Brain microvascular endothelial cell (primary cell): ENCODE results near the gene AMOTL2.

Experiments used
- DNase-seq: peaks from one replicate; pipeline ENCODE4 v3.0.0-alpha.2; 2020
- H3K27ac ChIP-seq: fragments of 250-450 bp; sonication (Bioruptor Pico); 2 replicates; pipeline ENCODE4 v1.5.1; 2020; ENCODE audit warnings: mild to moderate bottlenecking, moderate library complexity
- H3K27me3 ChIP-seq: fragments of 250-450 bp; sonication (Bioruptor Pico); replicated peaks from 2 replicates; pipeline ENCODE4 v1.5.1; 2020; ENCODE audit warnings: mild to moderate bottlenecking
- H3K36me3 ChIP-seq: fragments of 250-450 bp; sonication (Bioruptor Pico); replicated peaks from 2 replicates; pipeline ENCODE4 v1.5.1; 2020; ENCODE audit warnings: mild to moderate bottlenecking
- H3K4me3 ChIP-seq: 2 replicates; pipeline ENCODE4 v1.5.1; 2011; ENCODE audit warnings: low read depth, mild to moderate bottlenecking, control low read depth, low read length, moderate library complexity
- CTCF ChIP-seq: IDR thresholded peaks from 2 replicates; pipeline ENCODE4 v1.5.1; 2011; ENCODE audit warnings: low read depth, mild to moderate bottlenecking, moderate library complexity, low read length, control low read depth, inconsistent platforms; ENCODE audit errors: missing control alignments
- in situ Hi-C: cut with HindIII; loops from 2 replicates; pipeline ENCODE4 v1.10.0; 2017; ENCODE audit warnings: low sequenced_read_pairs, low pct_ligation_motif_present

AMOTL2 gene

GRCh38 chr3:134354612-134355251, 19.5 kb downstream of the AMOTL2 start:
- no peaks in the 10 kb centered on the region for H3K27me3 ChIP-seq
- in situ Hi-C loops: no loop called here
- peaks cover 53% of the 10 kb centered on the region for H3K36me3 ChIP-seq
- H3K27ac ChIP-seq: no peak overlapping the region
- TF ChIP-seq CTCF: no peak
- no peak overlapping the region for H3K4me3 ChIP-seq
- DNase-seq: no peak

GRCh38 chr3:134353831-134354611, 20.2 kb downstream of the AMOTL2 start:
- Histone ChIP-seq H3K27me3 (no peaks in the 10 kb centered on the region), H3K27ac (no peak overlapping the region), H3K36me3 (peaks cover 45% of the 10 kb centered on the region), H3K4me3 (no peak overlapping the region)
- DNase-seq: no peak
- TF ChIP-seq CTCF: no peak
- in situ Hi-C loops: no loop called here

GRCh38 chr3:134353171-134353825, 20.9 kb downstream of the AMOTL2 start:
- TF ChIP-seq CTCF: no peak
- H3K27ac ChIP-seq: no peak overlapping the region
- H3K4me3 ChIP-seq: no peak overlapping the region
- peaks cover 38% of the 10 kb centered on the region for H3K36me3 ChIP-seq
- H3K27me3 ChIP-seq: no peaks in the 10 kb centered on the region
- in situ Hi-C loops: no loop called here
- no peak for DNase-seq

- DNase-seq: no peak
- no peak overlapping the region for H3K4me3 ChIP-seq
- peaks cover 28% of the 10 kb centered on the region for H3K36me3 ChIP-seq
- no peaks in the 10 kb centered on the region for H3K27me3 ChIP-seq
- no peak overlapping the region for H3K27ac ChIP-seq
- in situ Hi-C loops: no loop called here
- no peak for TF ChIP-seq CTCF
Measured at GRCh38 chr3:134352031-134352671, 22.1 kb downstream of the AMOTL2 start.

- H3K27ac ChIP-seq: no peak overlapping the region
- no peak for DNase-seq
- TF ChIP-seq CTCF: no peak
- no peaks in the 10 kb centered on the region for H3K27me3 ChIP-seq
- in situ Hi-C loops: no loop called here
- H3K4me3 ChIP-seq: no peak overlapping the region
- peaks cover 21% of the 10 kb centered on the region for H3K36me3 ChIP-seq
Measured at GRCh38 chr3:134351427-134351826, 22.8 kb downstream of the AMOTL2 start.
